Heart right ventricle (tissue), 16 donors: ENCODE data around the gene SGK1. TPM values are rescaled to one million over a fixed set of nuclear protein-coding genes. Genes with fewer than 3 reads are reported as not detected.

ENCODE experiments used
- ATAC-seq, 8 donors: fragments of 200-7000 bp; cut with Tn5 transposase; one replicate each; pipeline ENCODE4 v1.9.1; 2020; ENCODE audit warnings: mild to moderate bottlenecking in 8 of 8, moderate library complexity in 8 of 8, moderate number of reproducible peaks in 1 of 8
- DNase-seq, 2 donors: peaks; one replicate each; pipeline ENCODE4 v3.0.0-alpha.2; 2020
- H3K27ac ChIP-seq, 10 donors: fragments of 200-600 bp; sonication (generic) in 2 of 10; one replicate each; pipeline versions ENCODE4 v1.5.0 to v1.8.0; 2020 to 2022; ENCODE audit warnings: mild to moderate bottlenecking in 3 of 10
- H3K27me3 ChIP-seq, 7 donors: fragments of 200-600 bp; one replicate each; pipeline ENCODE4 v1.8.0; 2021 to 2022; ENCODE audit warnings: mild to moderate bottlenecking in 2 of 7
- H3K36me3 ChIP-seq, 9 donors: fragments of 200-600 bp; sonication (generic) in 1 of 9; one replicate each; pipeline versions ENCODE4 v1.5.0 to v1.8.0; 2020 to 2022; ENCODE audit warnings: mild to moderate bottlenecking in 2 of 9
- H3K4me1 ChIP-seq, 9 donors: fragments of 200-600 bp; sonication (generic) in 1 of 9; one replicate each; pipeline versions ENCODE4 v1.5.0 to v1.8.0; 2020 to 2022; ENCODE audit warnings: mild to moderate bottlenecking in 4 of 9
- H3K4me3 ChIP-seq, 10 donors: fragments of 200-600 bp; sonication (generic) in 2 of 10; one replicate each; pipeline versions ENCODE4 v1.5.0 to v1.8.0; 2020 to 2022; ENCODE audit warnings: mild to moderate bottlenecking in 7 of 10, moderate library complexity in 2 of 10
- H3K9me3 ChIP-seq, 11 donors: fragments of 200-600 bp in 10 of 11; sonication (generic) in 2 of 11; one replicate each; pipeline versions ENCODE4 v1.5.0 to v1.8.0; 2013 to 2022; ENCODE audit warnings: mild to moderate bottlenecking in 2 of 11, control low read depth in 1 of 11, moderate library complexity in 1 of 11
- CTCF ChIP-seq, 9 donors: fragments of 200-600 bp; sonication (generic) in 2 of 9; IDR thresholded peaks; one replicate each; pipeline versions ENCODE4 v1.5.0 to v1.8.0; 2021 to 2022; ENCODE audit warnings: antibody characterized with exemption in 9 of 9, mild to moderate bottlenecking in 5 of 9, moderate library complexity in 1 of 9
- WGBS, 2 donors: extraction: QIAGEN DNeasy Blood & Tissue Kit; methylation state at CpG; one replicate each; pipeline ENCODE4 v1.1.7; 2013; ENCODE audit warnings: inconsistent platforms in 1 of 2; 5-methylcytosine and 5-hydroxymethylcytosine counted together
- intact Hi-C, 10 donors: fragments of 100-400 bp; cut with DNase I; formaldehyde crosslinking; loops; one replicate each; pipeline versions ENCODE4 v1.11.1 to v1.14.2; 2022
- polyA plus RNA-seq, 2 donors: library from polyadenylated mRNA; stranded (reverse); fragments of 200-250 nt; gene quantifications; one replicate each; pipeline ENCODE4 v1.2.3, GENCODE V29; 2013
- total RNA-seq, 10 donors: library from RNA; stranded (reverse); fragmentation: NEBNext Ultra II Directional in 3 of 10; extraction: Animal tissue kit (Norgen Biotek cat#: 25700) in 3 of 10; gene quantifications; one replicate each; pipeline versions ENCODE4 v1.2.1 to v1.2.4, GENCODE V29; 2021 to 2023
- donor health status: Arrhythmogenic right ventricular cardiomyopathy.
- donor health status: ischemic (EF 13 %, LVEDD 7.1; RV severe dilation, severe dysfunction).
- donor health status: healthy with polysubstance abuse.
- donor health status: DM: no; HTN: yes; CAD: no.
- donor health status: DM: no; HTN: no; CAD: no.
- donor health status: ischemic (EF 25% LVEDD 6.9; RV normal size, moderate dysfunction).
- donor health status: ischemic (EF 25% LVEDD 5.7; RV mildly dilated, moderate dysfunction).
- donor health status: healthy.
- donor health status: DM: yes; HTN: yes; CAD: no.
- donor health status: Ischemic cardiomyopathy.
- donor health status: ischemic (EF 35%, LVEDD 5.7; RV mildly dilated, moderate dysfunction).
- donor health status: nonischemic (EF 11% LVEDD 7.7; RV severe dilation, severe dysfunction).
- donor health status: DM: yes; HTN: yes; CAD: no.
- donor health status: PGD.
- donor health status: ischemic (EF 29% LVEDD 5.4; RV normal size, mild dysfunction).
- donor health status: nonischemic (EF 23%, LVEDD 6.1; RV moderate dilation, normal function).

The SGK1 gene
- total and polyA plus RNA-seq, 12 donors: 22.5 to 140 (median 43.6) TPM

GRCh38 chr6:134175532-134176263, 142.2 kb downstream of the SGK1 start:
- Histone ChIP-seq H3K27ac (peak overlapping the region; percentile 97 to 100 (median 98)), H3K27me3 (no peaks in the 10 kb centered on the region), H3K9me3 (no peaks in the 10 kb centered on the region), H3K4me1 (peaks cover 2 to 67% (median 51%) of the 10 kb centered on the region in 9 donors), H3K36me3 (peaks cover 0 to 32% (median 26%) of the 10 kb centered on the region in 9 donors), H3K4me3 (peak overlapping the region; percentile 66 to 85 (median 78))
- ATAC-seq (peak; percentile 23 to 72 (median 51)), DNase-seq (peak; percentile 82 to 84)
- intact Hi-C loops: loop anchor here in 9 of 10 donors (1.0 to 10.0 kb wide), 22 partner anchors 62 to 647 kb away; no protein-coding TSS in a partner anchor
- WGBS, 2 donors: 2% methylated on average over 44 of the region's 44 CpGs
- TF ChIP-seq CTCF (IDR thresholded peaks at IDR 0.05): no peak

DNA sequence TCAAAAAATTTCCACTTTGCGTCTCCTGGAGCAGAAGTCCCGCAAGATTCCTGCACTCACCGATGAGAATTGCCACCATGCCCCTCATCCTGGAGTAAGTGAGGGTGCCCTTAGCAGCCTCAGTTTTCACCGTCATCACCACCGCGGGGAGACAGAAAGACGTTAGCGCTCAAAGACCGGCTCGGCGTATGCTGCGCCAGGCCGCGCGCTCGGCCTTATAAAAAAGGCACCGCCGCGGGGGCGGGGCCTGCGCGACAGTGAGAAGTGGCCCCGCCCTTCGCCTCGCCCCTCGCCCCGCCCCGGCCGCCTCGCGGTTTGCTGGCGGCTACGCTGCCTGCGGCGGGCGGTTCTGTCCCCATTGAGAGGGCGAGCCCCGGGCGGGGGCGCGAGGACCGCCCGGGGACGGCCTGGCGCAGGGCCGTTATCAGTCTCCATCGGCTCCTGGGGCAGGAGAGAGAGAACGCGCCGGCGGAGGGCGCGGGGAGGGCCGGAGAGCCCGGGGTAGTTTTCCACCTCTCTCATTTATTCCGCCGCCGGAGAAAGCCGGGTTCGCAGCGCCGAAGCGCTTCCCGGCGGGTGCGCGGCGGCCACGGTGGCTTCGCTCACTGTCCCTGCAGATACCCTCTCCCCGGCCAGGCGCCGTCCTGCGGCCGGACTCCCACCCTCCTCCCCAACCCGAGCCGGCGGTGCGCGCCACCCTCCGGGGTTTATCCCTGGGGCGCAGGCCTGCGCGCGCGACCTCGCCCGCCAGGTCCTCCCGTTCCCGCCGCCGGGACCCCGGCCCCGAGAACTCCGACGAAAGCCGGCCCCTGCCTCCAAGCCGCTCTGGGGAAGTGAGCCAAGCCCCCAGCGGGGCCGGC, 143.0 kb downstream of the SGK1 start:
- DNase-seq: peak; percentile 95
- Histone ChIP-seq H3K9me3 (no peaks in the 10 kb centered on the region), H3K4me3 (peak overlapping the region; percentile 66 to 85 (median 78)), H3K4me1 (peaks cover 2 to 75% (median 57%) of the 10 kb centered on the region in 9 donors), H3K27ac (peak overlapping the region; percentile 97 to 100 (median 98)), H3K27me3 (no peaks in the 10 kb centered on the region), H3K36me3 (peaks cover 0 to 40% (median 29%) of the 10 kb centered on the region in 9 donors)
- ATAC-seq: peak; percentile 85 to 96 (median 91)
- WGBS, 2 donors: 0% methylated on average over 78 to 100 of the region's 100 CpGs
- peak in 1 of 9 donors; percentile 1 for TF ChIP-seq CTCF (IDR thresholded peaks at IDR 0.05)
- intact Hi-C loops: loop anchor here (1.0 to 10.0 kb wide), 27 partner anchors 62 to 767 kb away; no protein-coding TSS in a partner anchor

DNA sequence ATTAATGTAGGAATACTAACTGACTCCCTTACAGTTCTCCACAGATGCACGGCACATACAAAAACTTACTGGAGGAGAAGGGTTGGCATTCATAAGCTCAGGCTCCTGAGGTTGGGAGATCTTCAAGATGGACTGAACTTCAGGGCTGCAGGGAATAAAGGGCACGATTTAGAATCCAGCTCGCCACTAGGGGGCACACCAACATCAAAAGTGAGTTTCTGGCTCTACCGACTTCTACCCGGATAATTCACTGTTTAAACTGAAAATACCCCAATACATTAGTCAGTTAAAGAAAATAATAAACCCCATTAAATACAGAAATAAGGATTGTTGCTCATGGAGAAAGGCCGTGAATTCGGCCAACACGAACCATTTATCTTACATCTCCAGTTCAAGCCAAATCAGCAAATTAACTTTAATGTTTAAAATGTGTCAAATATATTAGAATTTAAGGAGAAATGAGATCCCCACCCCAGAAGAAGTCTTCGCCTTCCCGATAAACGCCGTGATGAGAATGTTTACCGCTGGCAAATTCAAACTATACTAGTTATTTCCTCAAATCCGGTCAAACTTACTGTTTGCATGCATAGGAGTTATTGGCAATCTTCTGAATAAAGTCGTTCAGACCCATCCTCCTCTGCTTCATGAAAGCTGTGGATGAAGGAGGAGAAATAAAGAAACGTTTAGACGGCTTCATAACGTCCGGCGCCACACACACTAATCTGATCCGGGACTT, 143.8 kb downstream of the SGK1 start:
- Histone ChIP-seq H3K27me3 (no peaks in the 10 kb centered on the region), H3K36me3 (peaks cover 0 to 48% (median 33%) of the 10 kb centered on the region in 9 donors), H3K27ac (peak overlapping the region; percentile 97 to 100 (median 98)), H3K9me3 (no peaks in the 10 kb centered on the region), H3K4me1 (peaks cover 2 to 83% (median 65%) of the 10 kb centered on the region in 9 donors), H3K4me3 (peak overlapping the region; percentile 66 to 85 (median 78))
- peak; percentile 79 to 95 (median 88) for TF ChIP-seq CTCF (IDR thresholded peaks at IDR 0.05)
- intact Hi-C loops: loop anchor here (1.0 to 10.0 kb wide), 18 partner anchors 171 to 768 kb away; no protein-coding TSS in a partner anchor
- ATAC-seq: peak in 7 of 8 donors; percentile 25 to 65 (median 41)
- WGBS, 2 donors: 1% methylated on average over 21 of the region's 21 CpGs
- peak; percentile 82 to 90 for DNase-seq
